ENCODE data around the gene SLC6A13. TPM values are rescaled to one million over a fixed set of nuclear protein-coding genes. Genes with fewer than 3 reads are reported as not detected.
"Not testable (repeated sequence)": the region's sequence is repeated elsewhere in the genome, so short reads cannot be mapped to it uniquely, and the experiment has no call there.

SLC6A13 gene
- total RNA-seq, 1 donor from 2014 or later, result not detected

GRCh38 chr12:188910-189621, 73.6 kb downstream of the SLC6A13 start:
- Histone ChIP-seq H3K27me3 (no peaks in the 10 kb centered on the region), H3K9me3 (no peaks in the 10 kb centered on the region), H3K36me3 (no peaks in the 10 kb centered on the region), H3K4me1 (peaks cover 0 to 3% of the 10 kb centered on the region in 2 donors), H3K27ac (no peak overlapping the region), H3K4me3 (peak overlapping the region; percentile 49 to 74)
- no peak for DNase-seq (ENCODE audit: low spot score in 2 of 2)
- peak in 2 of 3 experiments; percentile 60 to 70 for TF ChIP-seq CTCF (IDR thresholded peaks at IDR 0.05)
- intact Hi-C loops (cut with DNase I), result no loop called here

GRCh38 chr12:187986-188909, 74.4 kb downstream of the SLC6A13 start:
- peak overlapping the region; percentile 49 to 74 for H3K4me3 ChIP-seq
- H3K9me3 ChIP-seq; DNase-seq (ENCODE audit: low spot score in 2 of 2); H3K4me1 ChIP-seq; H3K27ac ChIP-seq; H3K27me3 ChIP-seq; H3K36me3 ChIP-seq; intact Hi-C loops (cut with DNase I): not testable (repeated sequence)

GRCh38 chr12:186006-186625, 76.5 kb downstream of the SLC6A13 start:
- no peaks in the 10 kb centered on the region for H3K27me3 ChIP-seq
- intact Hi-C loops (cut with DNase I), result no loop called here
- no peak for TF ChIP-seq CTCF (IDR thresholded peaks at IDR 0.05)
- no peak overlapping the region for H3K27ac ChIP-seq
- H3K4me3 ChIP-seq, result no peak overlapping the region
- peaks cover 0 to 3% of the 10 kb centered on the region in 2 donors for H3K4me1 ChIP-seq
- DNase-seq (ENCODE audit: low spot score in 2 of 2), result no peak
- no peaks in the 10 kb centered on the region for H3K9me3 ChIP-seq
- H3K36me3 ChIP-seq, result no peaks in the 10 kb centered on the region

- no peak for DNase-seq (ENCODE audit: low spot score in 2 of 2)
- intact Hi-C loops (cut with DNase I), result no loop called here
- no peak overlapping the region for H3K4me3 ChIP-seq
- H3K27ac ChIP-seq, result no peak overlapping the region
- no peaks in the 10 kb centered on the region for H3K9me3 ChIP-seq
- peaks cover 0 to 3% of the 10 kb centered on the region in 2 donors for H3K4me1 ChIP-seq
- TF ChIP-seq CTCF (IDR thresholded peaks at IDR 0.05), result no peak
- H3K36me3 ChIP-seq, result no peaks in the 10 kb centered on the region
- H3K27me3 ChIP-seq, result no peaks in the 10 kb centered on the region
Observed at GRCh38 chr12:185576-185955, 77.1 kb downstream of the SLC6A13 start.

GRCh38 chr12:184811-185575, 77.6 kb downstream of the SLC6A13 start:
- Histone ChIP-seq H3K9me3 (no peaks in the 10 kb centered on the region), H3K4me1 (peaks cover 0 to 3% of the 10 kb centered on the region in 2 donors), H3K4me3 (no peak overlapping the region), H3K36me3 (no peaks in the 10 kb centered on the region), H3K27me3 (no peaks in the 10 kb centered on the region), H3K27ac (no peak overlapping the region)
- intact Hi-C loops (cut with DNase I), result no loop called here
- DNase-seq (ENCODE audit: low spot score in 2 of 2), result no peak
- no peak for TF ChIP-seq CTCF (IDR thresholded peaks at IDR 0.05)
